ENCODE data around the gene KCNH2.

The KCNH2 gene

DNA sequence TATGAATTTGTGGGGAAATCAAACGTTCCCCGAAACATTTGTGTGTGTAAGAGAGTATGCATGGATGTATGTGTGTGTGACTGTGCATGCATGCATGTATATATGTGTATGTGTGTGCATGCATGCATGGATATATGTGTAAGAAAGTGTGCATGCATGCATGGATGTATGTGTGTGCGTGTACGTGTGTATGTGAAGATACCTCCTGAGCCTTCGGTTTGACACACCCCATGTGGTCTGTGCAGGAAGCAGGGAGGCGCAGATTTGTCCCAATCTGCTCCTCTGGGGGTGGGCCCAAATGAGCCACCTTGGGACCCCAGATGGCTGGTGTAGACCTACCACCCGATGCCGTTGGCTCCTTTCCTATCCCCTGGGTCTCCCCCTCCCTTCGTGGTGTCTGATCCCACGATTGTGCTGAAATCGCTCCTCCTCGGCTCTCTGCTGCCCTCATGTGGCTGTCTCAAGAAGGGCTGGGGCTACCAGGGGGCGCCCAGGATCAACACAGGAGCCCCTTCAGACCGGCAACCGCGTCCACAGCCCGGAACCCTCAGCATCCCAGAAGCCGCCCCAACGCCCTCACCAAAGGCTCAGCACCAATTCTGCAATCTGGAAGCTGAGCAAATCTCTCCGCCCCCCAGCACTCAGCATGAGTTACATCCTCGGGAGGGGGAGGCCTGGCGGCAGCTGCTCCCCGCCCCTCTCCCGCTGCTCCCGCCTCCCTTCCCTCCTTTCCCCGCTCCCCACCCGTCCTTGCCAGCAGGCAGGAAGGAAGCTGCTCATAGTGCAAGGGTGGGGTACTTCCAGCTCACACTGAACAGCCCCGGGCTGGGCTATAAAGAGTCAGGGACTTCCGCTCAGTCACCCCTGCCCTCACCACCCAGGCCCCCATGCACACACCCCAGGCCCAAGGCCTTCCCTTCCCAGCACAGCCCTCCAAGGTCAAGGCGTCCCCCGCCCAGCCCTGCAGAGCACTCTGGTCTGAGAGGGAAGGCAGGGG lies 10.4 kb upstream of the KCNH2 start:
- DNase-seq (ENCODE audit: low read depth), result no peak
- H3K4me3 ChIP-seq (ENCODE audit: low read length), result no peak overlapping the region
- TF ChIP-seq, protein P1, sequence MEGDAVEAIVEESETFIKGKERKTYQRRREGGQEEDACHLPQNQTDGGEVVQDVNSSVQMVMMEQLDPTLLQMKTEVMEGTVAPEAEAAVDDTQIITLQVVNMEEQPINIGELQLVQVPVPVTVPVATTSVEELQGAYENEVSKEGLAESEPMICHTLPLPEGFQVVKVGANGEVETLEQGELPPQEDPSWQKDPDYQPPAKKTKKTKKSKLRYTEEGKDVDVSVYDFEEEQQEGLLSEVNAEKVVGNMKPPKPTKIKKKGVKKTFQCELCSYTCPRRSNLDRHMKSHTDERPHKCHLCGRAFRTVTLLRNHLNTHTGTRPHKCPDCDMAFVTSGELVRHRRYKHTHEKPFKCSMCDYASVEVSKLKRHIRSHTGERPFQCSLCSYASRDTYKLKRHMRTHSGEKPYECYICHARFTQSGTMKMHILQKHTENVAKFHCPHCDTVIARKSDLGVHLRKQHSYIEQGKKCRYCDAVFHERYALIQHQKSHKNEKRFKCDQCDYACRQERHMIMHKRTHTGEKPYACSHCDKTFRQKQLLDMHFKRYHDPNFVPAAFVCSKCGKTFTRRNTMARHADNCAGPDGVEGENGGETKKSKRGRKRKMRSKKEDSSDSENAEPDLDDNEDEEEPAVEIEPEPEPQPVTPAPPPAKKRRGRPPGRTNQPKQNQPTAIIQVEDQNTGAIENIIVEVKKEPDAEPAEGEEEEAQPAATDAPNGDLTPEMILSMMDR (conservative IDR thresholded peaks at IDR 0.05; ENCODE audit: low read depth, low read length), result peak; percentile 86

DNA sequence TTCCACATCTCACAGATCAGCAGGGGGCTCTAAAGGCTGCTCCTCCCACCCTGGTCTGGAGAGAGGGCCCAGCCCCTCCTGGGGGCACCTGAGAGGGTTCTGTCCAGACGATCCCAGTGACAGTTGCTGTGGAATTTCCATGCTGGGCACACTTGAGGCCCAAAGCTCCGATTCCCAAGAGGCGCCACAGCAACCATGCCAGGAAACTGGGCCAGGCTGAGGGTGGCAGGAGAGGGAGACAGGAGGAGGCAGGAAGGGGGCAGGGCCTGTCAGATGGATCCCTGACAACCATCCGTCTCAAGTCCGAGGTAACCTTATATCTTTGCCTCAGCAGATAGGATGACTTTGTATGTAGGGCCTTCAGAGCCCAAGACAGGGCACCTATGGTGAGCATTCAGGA lies 8.4 kb upstream of the KCNH2 start:
- DNase-seq (ENCODE audit: low read depth), result no peak
- no peak overlapping the region for H3K4me3 ChIP-seq (ENCODE audit: low read length)
- TF ChIP-seq, protein P1 (conservative IDR thresholded peaks at IDR 0.05; ENCODE audit: low read depth, low read length), result no peak

- DNase-seq (ENCODE audit: low read depth), result no peak
- TF ChIP-seq, protein P1 (conservative IDR thresholded peaks at IDR 0.05; ENCODE audit: low read depth, low read length), result peak; percentile 86
- H3K4me3 ChIP-seq (ENCODE audit: low read length), result no peak overlapping the region
Measured at GRCh38 chr7:150986099-150986512, 8.0 kb upstream of the KCNH2 start.

DNA sequence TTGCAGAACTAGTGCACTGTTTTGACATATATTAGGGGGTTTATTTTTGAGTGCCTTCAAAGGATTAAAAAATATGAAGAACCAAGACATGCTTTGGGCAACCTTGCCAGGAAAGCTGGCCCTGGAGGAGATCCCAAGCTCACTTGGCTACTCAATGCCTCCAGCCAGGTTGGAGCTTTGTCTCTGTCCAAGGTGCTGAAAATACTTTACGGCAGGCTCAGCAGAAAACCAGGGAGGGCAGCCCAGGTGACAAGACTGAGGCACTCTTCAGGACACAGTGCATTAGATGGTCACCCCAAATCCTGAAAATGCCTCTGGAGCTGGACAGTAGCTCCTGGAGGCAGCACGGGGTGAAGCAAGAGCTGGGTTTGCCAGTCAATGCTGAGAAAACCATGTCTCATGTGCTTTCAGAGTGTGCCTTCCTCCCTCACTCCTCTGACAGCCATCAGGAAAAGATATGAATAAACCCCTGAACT lies 5.8 kb upstream of the KCNH2 start:
- TF ChIP-seq, protein P1 (conservative IDR thresholded peaks at IDR 0.05; ENCODE audit: low read depth, low read length), result no peak
- H3K4me3 ChIP-seq (ENCODE audit: low read length), result no peak overlapping the region
- DNase-seq (ENCODE audit: low read depth), result no peak

DNA sequence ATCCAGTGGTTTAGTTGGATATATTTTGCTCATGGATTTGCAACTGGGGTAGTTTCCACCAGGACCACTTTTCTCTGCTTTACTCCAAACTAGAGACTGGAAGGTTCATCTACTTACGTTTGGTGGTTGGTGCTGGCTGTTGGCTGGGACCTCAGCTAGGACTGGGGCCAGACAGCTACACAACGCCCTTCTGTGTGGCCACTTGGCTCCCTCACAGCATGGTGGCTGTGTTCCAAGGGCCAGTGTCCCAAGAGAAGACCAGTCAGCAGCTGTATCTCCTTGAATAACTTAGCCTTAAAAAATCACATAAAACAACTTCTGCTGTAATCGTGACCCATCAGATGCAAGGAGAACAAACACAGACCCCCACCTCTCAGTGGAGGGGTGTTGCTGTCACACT lies 4.2 kb upstream of the KCNH2 start:
- TF ChIP-seq, protein P1 (conservative IDR thresholded peaks at IDR 0.05; ENCODE audit: low read depth, low read length), result no peak
- no peak for DNase-seq (ENCODE audit: low read depth)
- no peak overlapping the region for H3K4me3 ChIP-seq (ENCODE audit: low read length)

- TF ChIP-seq, protein P1 (conservative IDR thresholded peaks at IDR 0.05; ENCODE audit: low read depth, low read length), result no peak
- DNase-seq (ENCODE audit: low read depth), result no peak
- no peak overlapping the region for H3K4me3 ChIP-seq (ENCODE audit: low read length)
Measured at GRCh38 chr7:150981644-150982043, 3.5 kb upstream of the KCNH2 start.

DNA sequence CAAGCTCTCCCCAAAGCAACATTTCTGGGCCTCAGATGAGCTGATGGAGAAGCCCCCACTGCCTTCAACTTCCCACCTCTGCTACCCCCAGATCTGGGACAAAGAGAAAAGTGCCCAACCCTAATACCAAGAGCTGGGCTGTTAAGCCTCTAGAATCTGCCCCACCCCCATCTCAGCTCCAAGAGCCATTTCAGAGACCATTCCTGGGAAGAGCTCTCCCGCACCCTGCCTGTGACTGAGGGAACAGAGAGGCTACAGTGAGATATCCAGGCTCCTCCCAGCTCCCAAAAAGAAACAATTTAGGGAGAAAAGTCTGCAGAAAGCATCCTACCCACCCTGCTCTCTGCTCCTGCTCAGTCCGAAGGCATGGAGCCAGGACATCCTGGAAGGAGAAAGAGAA lies 2.5 kb upstream of the KCNH2 start:
- DNase-seq (ENCODE audit: low read depth), result no peak
- H3K4me3 ChIP-seq (ENCODE audit: low read length), result no peak overlapping the region
- TF ChIP-seq, protein P1 (conservative IDR thresholded peaks at IDR 0.05; ENCODE audit: low read depth, low read length), result peak; percentile 27
